Upper lobe of left lung (tissue), 4 donors: ENCODE measurements around the gene ZNF638.

ENCODE experiments used
- EP300 ChIP-seq, 4 donors: sonication (generic); formaldehyde crosslinking; IDR thresholded peaks; one replicate each; pipeline ENCODE4 v1.5.1; 2017; ENCODE audit warnings: antibody characterized with exemption in 4 of 4, control low read depth in 2 of 4
- POLR2A ChIP-seq, 4 donors: fragments of 450-650 bp; IDR thresholded peaks; one replicate each; pipeline ENCODE4 v1.5.1; 2016 to 2017; ENCODE audit warnings: antibody characterized with exemption in 4 of 4, mild to moderate bottlenecking in 2 of 4
- POLR2AphosphoS5 ChIP-seq, 2 donors: sonication (generic); formaldehyde crosslinking; IDR thresholded peaks; one replicate each; pipeline ENCODE4 v1.5.1; 2017; ENCODE audit warnings: antibody characterized with exemption in 2 of 2
- TF ChIP-seq, protein P1 (sequence below), 6 experiments: fragments of 450-650 bp in 4 of 6; fragments of 200-600 bp in 2 of 6; sonication (generic) in 2 of 6; IDR thresholded peaks; one replicate each; pipeline ENCODE4 v1.5.1; 2016 to 2019; ENCODE audit warnings: antibody characterized with exemption in 6 of 6

DNA sequence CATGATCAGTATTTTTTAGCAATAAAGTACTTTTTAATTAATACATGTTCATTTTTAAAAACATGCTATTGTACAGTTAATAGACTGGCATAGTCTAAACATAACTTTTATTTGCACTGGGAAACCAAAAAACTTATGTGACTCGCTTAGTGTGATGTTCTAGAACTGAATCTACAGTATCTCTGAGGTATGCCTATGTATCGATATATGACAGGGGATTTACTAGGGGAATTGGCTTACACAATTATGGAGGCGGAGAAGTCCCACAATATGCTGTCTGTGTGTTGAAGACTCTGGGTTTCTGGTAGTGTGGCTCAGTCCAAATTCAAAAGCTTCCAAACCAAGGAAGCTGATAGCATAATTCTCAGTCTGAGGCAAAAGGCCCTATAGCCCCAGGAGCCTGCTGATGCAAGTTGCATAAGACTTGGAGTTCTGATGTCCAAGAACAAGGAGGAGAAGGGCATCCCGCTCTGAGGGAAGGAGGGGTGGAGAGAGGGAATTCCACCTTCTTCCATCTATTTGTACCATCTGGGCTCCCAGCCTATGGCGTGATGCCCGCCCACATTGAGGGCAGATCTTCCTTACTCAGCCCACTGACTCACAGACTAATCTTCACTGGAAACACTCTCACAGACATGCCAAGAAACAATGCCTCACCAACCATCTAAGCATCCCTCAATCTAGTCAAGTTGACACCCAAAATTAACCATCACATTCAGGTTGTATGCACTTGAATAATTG is 27.5 kb downstream of the ZNF638 start:
- TF ChIP-seq, protein P1, sequence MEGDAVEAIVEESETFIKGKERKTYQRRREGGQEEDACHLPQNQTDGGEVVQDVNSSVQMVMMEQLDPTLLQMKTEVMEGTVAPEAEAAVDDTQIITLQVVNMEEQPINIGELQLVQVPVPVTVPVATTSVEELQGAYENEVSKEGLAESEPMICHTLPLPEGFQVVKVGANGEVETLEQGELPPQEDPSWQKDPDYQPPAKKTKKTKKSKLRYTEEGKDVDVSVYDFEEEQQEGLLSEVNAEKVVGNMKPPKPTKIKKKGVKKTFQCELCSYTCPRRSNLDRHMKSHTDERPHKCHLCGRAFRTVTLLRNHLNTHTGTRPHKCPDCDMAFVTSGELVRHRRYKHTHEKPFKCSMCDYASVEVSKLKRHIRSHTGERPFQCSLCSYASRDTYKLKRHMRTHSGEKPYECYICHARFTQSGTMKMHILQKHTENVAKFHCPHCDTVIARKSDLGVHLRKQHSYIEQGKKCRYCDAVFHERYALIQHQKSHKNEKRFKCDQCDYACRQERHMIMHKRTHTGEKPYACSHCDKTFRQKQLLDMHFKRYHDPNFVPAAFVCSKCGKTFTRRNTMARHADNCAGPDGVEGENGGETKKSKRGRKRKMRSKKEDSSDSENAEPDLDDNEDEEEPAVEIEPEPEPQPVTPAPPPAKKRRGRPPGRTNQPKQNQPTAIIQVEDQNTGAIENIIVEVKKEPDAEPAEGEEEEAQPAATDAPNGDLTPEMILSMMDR (IDR thresholded peaks at IDR 0.05) = no peak
- TF ChIP-seq POLR2A (IDR thresholded peaks at IDR 0.05) = no peak
- TF ChIP-seq POLR2AphosphoS5 (IDR thresholded peaks at IDR 0.05) = no peak
- no peak for TF ChIP-seq EP300 (IDR thresholded peaks at IDR 0.05)
